ENCODE measurements around the gene GREB1.

Gene GREB1

GRCh38 chr2:11559786-11560155 lies 25.9 kb downstream of the GREB1 start:
- DNase-seq (ENCODE audit: low spot score) = no peak

- no peak for DNase-seq (ENCODE audit: low spot score)
Observed at GRCh38 chr2:11560806-11561205, 27.0 kb downstream of the GREB1 start.

- DNase-seq (ENCODE audit: low spot score) = no peak
Observed at GRCh38 chr2:11562011-11562410, 28.2 kb downstream of the GREB1 start.

GRCh38 chr2:11562476-11562875 lies 28.6 kb downstream of the GREB1 start:
- no peak for DNase-seq (ENCODE audit: low spot score)

DNA sequence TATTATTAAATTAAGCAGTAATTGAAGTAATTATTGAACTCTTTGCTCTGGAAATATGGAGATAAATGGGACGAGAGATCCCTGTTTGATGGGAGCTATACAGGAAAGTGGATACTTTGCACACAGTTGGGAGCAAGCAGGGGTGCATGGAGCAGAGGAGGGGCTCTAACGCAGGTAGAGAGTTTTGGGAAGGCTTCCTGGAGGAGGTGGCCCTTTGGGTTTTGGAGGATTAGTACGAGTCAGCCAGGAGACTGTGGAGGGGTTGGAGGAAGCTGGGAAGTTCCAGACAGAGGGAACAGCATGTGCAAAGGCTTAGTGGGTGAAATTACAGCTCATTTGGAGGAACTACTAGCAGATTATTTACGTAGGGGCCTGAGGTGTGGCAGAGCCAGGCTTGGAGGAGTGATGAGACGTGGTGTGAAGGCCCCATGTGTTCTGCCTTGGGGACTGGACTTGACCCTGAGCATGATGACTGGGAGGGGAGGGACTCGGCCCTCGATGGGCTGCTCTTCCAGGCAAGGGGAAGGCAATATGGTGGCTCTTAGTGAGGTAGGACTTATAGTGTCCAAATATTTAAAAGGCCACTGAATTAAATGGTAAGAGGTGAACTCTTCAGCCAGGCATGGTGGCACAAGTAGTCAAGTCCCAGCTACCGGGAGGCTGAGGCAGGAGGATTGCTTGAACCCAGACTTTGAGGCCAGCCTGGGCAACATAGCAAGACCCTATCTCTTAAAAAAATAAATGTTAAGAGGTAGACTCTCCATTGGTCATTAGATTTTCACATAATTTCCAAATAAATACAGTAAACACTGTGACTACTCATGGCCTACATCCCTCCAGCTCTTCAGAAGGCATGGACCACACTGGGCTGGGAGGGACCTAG lies 30.2 kb downstream of the GREB1 start:
- DNase-seq (ENCODE audit: low spot score) = no peak

- no peak for DNase-seq (ENCODE audit: low spot score)
Observed at GRCh38 chr2:11564816-11565567, 31.1 kb downstream of the GREB1 start.

DNA sequence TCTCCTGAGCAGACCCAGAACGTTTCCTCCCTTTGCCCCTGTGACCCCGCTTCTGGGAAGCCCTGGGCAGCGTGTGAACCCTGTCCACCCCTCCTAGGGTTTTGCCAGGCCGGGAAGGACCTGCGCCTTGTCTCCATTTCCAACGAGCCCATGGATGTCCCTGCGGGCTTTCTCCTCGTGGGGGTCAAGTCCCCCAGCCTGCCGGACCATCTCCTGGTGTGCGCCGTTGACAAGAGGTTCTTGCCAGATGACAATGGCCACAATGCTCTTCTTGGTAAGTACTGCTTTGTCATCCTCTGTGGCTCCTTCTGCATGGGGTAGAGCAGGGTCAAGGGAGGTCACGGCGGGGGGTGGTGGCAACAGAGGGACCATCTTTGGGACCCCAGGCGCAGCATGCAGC lies 32.5 kb downstream of the GREB1 start:
- no peak for DNase-seq (ENCODE audit: low spot score)

- DNase-seq (ENCODE audit: low spot score) = no peak
Observed at GRCh38 chr2:11567631-11568031, 33.8 kb downstream of the GREB1 start.

DNA sequence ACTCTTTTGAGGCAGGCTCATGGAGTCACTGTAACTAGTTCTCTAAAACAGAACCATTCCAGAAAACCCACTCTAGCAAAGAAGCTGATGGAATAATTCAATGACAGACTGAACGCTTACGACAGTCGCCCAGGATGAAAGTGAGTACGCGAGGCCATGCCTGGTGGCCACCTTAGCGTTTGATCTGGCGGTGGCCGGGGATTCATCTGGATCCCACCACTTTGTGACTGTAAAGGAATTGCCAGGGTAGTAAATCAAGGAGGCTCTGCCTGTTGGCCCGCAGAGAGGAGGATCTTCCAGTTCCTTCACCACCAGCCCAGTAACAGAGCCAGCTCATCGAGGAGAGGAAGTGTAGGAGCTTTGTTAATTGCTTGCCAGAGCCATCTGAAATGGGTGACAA lies 34.6 kb downstream of the GREB1 start:
- DNase-seq (ENCODE audit: low spot score) = no peak

DNA sequence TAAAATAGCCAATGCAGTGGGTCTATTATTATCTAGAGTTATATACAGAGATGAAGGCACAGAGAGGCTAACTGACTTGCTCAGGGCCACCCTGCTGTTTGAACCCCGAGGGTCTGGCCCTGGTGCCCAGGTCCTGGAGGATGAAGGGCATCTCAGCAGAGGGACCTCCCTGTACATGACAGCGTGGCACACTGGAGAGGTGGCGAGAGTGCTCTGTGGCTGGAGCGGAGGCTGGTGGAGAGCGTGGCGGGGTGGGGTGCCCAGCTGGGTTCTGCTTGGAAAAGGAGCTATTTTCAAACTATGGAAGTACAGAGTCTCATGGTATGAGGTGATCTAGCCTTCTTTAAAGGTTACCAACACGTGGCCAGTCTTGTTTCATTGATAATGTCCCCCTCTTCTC lies 35.8 kb downstream of the GREB1 start:
- DNase-seq (ENCODE audit: low spot score) = no peak

DNA sequence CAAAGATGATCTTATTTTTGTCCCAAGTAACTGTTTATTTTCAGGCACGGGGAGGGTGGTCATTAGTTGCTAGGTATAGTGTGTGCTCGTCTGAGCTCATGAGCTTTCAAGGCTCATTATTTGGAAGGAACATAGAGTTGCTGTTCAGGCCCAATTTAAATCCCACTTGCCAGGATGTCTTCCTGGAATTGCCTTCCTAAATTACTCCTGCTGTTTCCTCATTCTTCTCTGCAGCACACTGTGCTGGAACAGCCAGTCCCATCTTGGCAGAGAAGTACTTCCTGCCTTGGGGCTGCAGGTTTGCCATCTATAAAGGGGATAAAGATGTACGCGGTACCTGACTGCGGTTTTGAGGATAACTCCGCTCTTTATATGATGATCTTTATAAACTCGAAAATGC lies 37.3 kb downstream of the GREB1 start:
- DNase-seq (ENCODE audit: low spot score) = no peak

- DNase-seq (ENCODE audit: low spot score) = no peak
Observed at GRCh38 chr2:11572996-11573395, 39.2 kb downstream of the GREB1 start.

DNA sequence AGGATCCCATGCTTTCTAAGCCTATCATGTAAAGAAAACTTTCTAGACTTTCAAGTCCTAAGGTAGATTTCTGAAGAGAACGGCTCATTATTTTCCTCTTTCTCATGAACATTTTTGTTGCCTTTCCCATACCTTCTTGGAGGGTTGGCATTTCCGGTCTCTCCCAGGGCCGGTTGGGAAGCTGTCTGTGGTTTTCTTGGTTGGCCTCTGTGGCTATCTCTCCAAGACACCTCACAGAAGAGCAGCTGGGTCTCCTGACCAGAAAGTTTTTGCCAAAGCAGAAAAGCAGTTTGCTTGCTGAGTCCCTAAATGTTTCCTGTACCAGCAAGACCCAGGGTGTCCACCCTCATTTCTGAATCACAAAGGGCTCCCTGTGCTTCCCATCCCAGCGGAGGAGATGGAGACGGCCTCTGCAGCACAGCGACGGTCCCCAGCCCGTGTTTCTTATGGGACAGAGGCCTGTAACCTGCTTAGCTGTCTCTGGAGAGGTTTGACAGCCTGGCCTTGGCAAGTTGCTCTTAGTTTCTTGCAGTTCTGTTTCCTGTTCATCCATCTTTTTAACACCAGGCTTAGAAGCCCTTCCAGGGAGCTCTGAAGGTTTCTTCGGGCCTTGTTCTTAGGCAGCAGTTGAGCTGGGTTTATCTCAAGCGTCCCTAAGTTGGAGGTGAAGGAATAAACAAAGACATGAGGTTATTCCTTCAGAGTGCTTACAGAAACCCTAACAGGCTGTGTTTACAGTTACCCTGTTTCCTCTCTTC lies 39.8 kb downstream of the GREB1 start:
- DNase-seq (ENCODE audit: low spot score) = no peak

DNA sequence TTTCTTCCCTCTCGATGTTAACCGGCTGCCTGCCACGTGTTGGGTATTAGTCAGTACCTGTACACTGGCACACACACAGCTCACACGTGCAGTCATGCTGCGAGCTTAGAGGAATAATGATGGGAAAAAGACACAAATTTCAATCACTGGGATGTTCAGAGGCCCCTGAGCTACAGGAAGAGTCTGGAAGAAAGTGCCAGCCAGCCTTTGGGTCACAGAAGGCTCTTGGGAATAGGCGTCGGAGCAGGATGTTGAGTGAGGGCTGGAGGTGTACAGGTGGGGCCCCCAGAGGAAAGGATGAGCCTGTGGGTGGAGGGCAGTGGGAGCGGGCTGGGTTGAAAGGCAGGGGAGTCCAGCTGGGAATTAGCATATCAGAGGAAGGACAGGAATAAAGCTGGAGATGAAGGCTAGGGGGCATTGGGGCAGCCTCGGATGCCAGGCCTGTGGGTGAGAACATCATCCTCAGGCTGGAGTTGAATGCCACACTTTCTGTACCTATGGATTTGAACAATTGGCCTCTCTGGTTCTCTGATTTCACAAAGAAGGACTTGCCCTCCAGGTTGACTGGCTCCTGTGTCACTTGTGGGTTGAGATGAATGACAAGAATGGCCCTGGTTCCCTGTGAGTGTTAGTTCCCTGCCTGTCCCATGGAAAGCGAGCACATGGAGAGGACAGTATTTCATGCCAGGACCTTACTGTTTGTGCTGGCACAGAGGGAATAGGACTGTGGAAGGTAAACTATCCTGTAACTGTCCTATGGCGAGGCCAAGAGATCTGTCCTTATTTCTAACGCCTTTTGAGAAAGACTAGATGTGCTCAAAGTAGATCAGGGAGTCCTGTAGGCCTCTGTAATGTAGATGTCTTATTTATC lies 40.6 kb downstream of the GREB1 start:
- DNase-seq (ENCODE audit: low spot score) = no peak

DNA sequence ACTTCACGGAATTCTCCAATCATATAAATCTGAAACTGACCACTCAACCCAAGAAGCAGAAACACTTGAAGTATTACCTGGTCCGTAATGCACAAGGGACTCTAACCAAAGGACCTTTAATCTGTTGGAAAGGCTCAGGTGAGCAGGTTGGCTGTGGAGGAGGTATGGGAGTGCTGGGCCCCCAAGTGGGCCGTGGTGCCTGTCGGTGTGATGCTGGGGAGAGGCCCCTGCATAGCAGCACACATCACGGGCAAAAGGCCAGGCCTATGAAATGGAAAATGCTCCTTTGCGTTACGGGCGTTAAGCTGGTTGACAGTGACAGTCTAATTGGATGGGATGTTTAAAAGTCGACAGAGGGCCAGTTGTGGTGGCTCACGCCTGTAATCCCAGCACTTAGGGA lies 42.6 kb downstream of the GREB1 start:
- no peak for DNase-seq (ENCODE audit: low spot score)

DNA sequence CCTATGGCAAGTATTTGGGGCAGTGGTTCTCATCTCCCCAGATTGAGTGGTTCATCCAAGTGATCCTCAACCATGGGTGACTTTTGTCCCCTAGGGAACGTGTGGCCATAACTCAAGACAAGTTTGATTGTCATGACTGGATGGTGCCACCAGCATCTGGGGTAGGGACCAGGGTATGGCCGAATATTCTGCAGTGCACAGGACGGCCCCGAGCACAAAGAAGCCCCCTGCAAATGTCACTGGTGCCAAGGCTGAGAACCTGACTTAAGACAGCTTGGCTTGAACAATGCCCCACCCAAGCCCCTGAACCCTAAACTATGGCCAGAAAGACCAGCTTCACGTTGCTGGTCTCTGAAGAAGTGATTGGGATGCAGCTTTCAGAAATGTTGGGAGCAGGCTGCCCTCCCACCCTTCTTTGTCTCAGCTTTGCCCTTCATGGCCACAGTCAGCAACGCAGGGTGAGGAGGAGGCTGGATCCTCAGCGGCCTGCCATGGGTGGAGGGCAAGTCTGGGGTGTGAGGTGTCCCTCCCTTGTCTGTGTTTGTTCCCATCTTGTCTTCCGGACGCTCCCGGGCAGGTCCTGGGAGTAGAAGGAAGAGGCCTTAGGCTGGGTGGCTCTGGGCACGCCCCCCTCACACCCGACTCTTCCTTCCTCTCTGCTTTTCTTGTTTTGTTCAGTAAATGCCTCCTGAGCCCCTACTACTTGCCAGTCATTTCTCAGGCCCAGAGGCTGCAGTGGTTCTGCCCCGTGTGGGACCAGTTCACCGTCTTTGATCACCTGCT lies 43.4 kb downstream of the GREB1 start:
- no peak for DNase-seq (ENCODE audit: low spot score)

GRCh38 chr2:11578081-11578948 lies 44.5 kb downstream of the GREB1 start:
- DNase-seq (ENCODE audit: low spot score) = no peak

GRCh38 chr2:11578986-11579774 lies 45.3 kb downstream of the GREB1 start:
- DNase-seq (ENCODE audit: low spot score) = no peak
